Pulmonary artery endothelial cell (primary cell): ENCODE measurements around the gene LITAF. TPM values are rescaled to one million over a fixed set of nuclear protein-coding genes. Genes with fewer than 3 reads are reported as not detected.

Experiments
- total RNA-seq: library from RNA; depleted of rRNA; stranded (reverse); fragments of >200 nt; gene quantifications from 2 replicates; pipeline ENCODE4 v1.2.3, GENCODE V29; 2014

LITAF gene
- total RNA-seq, 1 donor from 2014 or later: 3.0 TPM

Other genes with a start within 250 kb of the LITAF start
- 5.9 and 16.9 TPM in 2 replicates for gene RMI2, start 241.5 kb downstream of the LITAF start, total RNA-seq
- 16.9 and 30.1 TPM in 2 replicates for gene SNN, start 81.5 kb upstream of the LITAF start, total RNA-seq
- gene TXNDC11, start 155.9 kb upstream of the LITAF start, total RNA-seq: 23.7 and 31.4 TPM in 2 replicates
- 27.6 and 32.2 TPM in 2 replicates for gene ZC3H7A, start 210.3 kb upstream of the LITAF start, total RNA-seq